Left lobe of liver (tissue), 2 donors: ENCODE results near the gene UBA6. TPM values are rescaled to one million over a fixed set of nuclear protein-coding genes. Genes with fewer than 3 reads are reported as not detected.
"Not testable (repeated sequence)": the region's sequence is repeated elsewhere in the genome, so short reads cannot be mapped to it uniquely, and the experiment has no call there.

Experiments used
- ATAC-seq: fragments of 200-7000 bp; cut with Tn5 transposase; one replicate; pipeline ENCODE4 v1.9.1; 2020; ENCODE audit warnings: mild to moderate bottlenecking, moderate library complexity
- DNase-seq: peaks from one replicate; pipeline ENCODE4 v3.0.0-alpha.2; 2020; ENCODE audit warnings: low spot score
- total RNA-seq: library from RNA; stranded (reverse); gene quantifications from one replicate; pipeline ENCODE4 v1.2.1, GENCODE V29; 2021
- donor health status: DM: no; HTN: no; CAD: no; lungs with moderate emphysema.
- donor health status: DM: no; HTN: yes; CAD: no.

Gene UBA6
- total RNA-seq, 1 donor from 2014 or later, result 19.6 TPM

DNA sequence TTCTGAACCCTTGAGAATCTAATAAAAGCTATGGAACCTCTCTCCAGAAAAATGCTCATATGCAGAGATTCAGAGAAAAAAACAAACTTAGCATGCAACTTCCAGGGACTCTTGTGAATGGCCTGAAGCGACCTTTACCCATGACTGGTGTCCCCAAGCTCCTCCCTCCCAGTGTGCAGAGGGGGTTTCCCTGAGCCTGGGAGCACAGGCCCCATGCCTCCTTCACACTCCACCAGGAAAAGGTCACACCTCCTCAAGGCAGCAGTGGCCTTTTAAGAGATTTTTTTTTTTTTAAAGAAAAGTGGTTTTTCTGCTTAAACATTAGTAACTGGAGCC, 13.3 kb upstream of the UBA6 start:
- DNase-seq, result no peak
- ATAC-seq, result no peak

DNA sequence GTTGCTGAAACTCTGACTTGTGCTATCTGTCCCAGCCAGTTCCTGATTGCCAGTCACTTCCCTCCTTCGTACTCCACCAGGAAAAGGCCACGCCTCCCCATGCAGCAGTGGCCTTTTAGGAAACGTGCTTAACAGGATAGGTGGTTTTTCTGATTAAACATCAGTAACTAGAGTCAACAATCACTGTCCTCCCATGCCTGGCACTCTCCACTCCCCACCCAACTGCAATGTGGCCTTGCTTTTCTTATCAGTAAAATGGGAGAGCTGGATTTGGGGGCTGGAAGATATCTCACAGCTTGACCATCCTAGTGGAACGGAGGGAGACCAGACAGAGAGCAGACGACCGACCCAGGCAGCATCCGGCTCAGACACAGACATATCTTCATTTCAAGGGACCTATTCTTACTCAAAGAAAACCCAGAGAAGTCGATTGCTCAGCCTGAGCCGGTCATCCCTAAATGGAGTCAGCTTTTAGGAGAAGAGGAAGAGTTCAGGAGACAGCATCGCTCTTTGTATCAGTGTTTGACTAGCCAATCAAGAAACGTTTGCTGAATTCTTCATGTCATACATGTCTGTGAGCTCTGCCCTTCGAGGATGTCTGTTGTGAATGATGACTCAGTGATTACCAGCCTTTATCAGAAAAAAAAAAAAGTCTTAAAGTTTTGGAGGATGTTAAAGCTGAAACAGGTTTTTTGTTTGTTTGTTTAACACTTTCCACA, 12.7 kb upstream of the UBA6 start:
- peak; percentile 33 for ATAC-seq
- no peak for DNase-seq

DNA sequence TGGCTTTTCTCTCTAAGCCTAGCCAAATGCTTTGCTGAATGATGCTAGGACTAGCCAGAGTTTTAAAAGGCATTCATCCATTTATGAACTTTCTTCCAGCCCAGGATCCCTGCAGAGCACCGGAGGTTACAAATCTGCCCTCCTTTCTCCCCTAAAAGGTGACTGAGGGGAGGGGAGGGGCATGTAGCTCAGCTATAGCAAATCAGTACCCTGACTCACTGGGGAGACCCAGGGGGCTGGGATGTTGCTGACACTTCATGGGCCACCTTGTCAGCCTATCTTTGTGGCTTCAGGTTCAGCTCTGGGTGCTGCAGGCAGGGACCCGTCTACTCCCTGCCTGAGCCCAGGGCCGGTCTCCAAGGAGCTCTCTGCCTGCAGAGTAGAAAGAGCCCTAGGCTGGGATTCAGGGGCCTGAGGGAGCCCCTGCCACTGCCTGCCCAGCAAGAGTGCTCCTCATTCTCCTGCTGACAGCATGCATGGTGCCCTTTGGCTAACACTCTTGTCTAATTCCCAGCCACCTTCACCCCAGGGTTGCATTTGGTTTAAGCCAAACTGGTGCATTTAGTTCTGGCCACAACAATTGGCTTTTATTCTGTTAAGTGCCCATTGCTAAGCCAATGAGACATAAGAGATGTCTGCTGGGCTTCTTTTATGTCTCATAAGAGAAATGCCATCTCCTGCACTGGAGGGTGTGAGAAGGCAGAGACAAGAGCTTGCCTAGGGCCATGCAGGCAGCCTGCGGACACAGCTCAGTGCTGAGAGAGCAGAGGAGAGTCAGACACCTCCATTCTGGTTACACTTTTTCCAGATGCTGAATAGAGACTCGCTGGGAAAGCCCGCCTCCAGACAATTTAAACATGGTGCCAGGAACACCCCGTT, 11.9 kb upstream of the UBA6 start:
- DNase-seq (no peak), ATAC-seq (no peak)

DNA sequence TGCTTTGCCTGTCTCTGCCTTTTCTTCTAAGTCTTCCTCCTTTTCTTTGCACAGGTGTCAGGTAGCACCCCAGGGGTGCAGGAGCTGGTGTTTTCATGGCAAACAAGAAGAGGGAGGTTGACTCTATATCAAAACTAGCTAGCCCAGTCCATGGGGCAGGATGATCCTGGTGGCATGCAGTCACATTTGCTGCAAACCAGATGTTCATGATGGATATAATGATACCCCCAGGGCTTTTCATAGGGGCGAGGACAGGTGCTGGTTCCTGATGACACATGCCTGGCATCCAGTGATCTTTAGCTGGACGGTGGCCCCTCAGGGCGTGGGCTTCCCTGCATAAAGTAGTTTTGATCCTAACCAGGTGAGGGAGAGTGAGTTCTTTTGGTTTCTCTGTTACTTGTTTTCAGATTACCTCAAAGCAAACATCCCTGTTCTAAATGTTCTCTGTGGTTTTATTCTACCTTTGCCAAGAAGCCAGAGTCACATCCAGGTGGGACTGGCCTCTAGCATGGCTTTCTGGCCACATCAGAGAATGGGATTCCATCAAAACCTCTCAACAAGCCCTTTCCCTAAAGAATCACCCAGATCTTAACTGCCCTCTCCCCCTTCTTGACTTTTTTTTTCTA, 11.2 kb upstream of the UBA6 start:
- DNase-seq, result no peak
- ATAC-seq, result peak; percentile 25

- DNase-seq, ATAC-seq: not testable (repeated sequence)
These were observed 5.7 kb upstream of the UBA6 start for GRCh38 chr4:67706682-67707081.

DNA sequence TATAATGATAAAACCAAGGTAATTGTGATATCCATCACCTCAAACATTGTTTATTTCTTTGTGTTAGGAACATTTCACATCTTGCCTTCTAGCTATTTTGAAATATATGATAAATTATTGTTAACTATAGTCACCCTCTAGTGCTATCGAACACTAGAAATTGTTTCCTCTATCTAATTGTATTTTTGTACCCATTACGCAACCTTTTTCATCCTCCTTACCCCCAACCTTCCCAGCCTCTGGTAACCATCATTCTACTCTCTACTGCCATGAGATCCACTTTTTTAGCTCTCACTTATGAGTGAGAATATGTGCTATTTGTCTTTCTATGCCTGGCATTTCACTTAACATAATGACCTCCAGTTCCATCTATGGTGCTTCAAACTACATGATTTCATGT, 3.9 kb upstream of the UBA6 start:
- DNase-seq (no peak), ATAC-seq (no peak)

DNA sequence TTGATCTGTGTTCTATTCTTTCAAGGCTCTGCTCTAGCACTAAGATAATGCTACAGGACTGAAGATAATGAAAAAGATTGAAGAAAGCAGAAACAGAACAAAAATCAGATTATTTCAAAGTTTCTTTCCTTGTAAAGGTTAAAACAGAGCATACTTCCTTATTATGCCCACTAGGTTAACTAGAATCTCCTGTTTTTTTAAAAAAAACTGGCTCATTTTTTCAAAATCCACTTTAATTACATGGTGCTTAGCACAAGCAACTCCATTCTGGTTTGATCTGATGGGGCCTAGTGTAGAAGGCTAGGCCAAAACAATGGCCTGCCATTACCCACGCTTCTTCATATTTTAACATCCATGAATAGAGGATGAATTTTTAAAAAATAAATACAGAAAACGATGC, 1.2 kb upstream of the UBA6 start:
- DNase-seq (no peak), ATAC-seq (no peak)

DNA sequence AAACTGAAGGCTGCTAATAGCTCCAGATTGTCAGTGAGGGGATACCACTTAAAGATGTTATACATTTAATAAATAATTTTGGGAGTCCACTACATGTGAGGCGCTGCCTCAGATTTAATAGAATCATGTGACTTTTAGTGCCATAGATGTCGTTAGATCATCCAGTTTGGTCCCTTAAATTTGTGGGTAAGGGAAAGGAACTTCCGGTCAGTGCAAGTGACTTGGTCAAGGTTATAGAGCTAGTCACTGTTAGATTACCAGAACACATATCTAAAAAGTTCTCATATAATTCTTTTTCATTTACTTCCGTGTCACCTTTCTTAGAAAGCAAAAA, 529 bp upstream of the UBA6 start:
- no peak for DNase-seq
- peak; percentile 14 for ATAC-seq

GRCh38 chr4:67700116-67700737, 728 bp downstream of the UBA6 start:
- DNase-seq, result no peak
- ATAC-seq, result peak; percentile 20

DNA sequence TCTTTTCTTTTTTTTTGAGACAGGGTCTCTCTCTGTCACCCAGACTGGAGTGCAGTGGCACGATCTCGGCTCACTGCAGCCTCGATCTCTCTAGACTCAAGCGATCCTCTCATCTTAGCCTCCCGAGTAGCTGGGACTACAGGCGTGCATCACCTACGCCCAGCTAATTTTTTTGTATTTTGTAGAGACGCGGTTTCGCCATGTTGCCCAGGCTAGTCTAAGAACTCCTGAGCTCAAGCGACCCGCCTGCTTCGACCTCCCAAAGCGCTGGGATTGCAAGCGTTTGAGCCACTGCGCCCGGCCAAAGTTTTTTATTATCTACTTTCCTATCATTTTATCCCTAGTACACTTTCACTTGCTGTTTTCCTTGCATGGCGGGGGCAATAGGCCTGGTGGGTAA, 1.4 kb downstream of the UBA6 start:
- DNase-seq (no peak), ATAC-seq (no peak)

DNA sequence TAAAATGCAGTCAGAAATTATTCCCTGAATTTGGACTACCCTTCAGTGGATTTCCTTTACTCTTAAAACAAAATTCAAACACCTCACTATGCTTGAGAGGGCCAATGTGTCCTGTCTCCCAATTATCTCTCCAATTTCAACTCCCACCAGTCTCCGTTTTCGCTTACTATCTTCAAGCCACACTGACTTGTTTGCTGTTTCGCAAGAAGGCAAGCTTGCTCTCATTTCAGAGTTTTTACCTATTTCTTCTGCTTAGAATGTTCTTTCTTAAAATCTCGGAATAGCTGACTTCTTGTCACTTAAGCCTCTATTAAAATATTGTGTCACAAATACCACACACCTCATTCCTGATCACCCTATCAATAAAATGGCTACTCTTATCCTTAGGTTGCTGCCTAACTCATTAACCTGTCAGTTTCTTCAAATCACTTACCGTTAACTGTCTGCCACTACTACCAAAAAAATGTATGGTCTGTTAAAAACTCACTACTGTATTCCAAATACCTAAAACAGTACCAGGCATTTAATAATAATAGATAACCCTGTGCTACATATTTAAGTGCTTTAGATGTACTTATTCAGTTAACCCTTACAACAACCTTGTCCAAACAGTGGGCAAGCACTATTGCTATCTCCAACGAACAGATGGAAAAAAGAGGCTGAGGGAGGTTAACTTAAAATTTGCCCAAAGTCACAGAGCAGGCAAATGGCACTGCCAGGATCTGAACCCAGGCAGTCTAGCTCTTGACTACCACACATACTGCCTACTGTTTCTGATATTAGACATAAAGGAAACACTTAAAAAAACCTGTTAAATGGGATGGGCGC, 2.9 kb downstream of the UBA6 start:
- no peak for DNase-seq
- ATAC-seq, result no peak

DNA sequence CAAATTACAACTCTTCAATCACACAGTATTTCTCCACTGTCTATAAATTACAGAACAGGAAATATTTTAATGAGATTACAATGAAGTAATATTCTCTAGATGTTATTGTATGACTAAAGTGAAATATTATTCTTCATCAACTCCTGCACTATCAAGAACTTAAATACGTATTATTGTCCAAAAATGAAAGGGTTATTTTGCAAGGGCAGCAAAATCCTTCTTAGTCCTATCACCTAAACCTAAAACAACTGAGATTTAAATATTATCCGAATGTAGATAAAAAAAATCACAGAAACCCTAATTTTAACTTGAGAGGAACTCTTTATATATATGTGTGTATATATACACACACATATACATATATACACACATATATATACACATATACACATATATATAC, 4.9 kb downstream of the UBA6 start:
- no peak for ATAC-seq
- DNase-seq, result no peak

DNA sequence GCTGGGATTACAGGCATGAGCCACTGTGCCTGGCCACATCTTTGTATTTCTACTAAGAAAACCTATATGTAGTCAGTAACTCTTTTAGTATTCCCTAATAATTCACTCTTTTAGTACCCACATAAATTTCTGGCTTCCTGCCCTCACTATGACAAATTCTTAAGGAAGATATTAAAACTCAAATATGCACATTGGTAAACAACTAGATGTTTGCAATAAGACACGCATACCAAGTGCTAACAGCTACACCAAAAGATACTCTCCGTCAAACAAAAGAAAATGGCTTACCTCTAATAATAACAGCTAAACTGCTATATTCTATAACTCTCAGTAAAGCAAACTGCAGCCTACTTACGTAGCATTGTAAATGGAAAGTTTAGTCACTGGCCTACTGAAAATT, 6.3 kb downstream of the UBA6 start:
- ATAC-seq, result no peak
- DNase-seq, result no peak

- DNase-seq (no peak), ATAC-seq (no peak)
These were observed 9.6 kb downstream of the UBA6 start for GRCh38 chr4:67691328-67691727.

- DNase-seq (no peak), ATAC-seq (no peak)
These were observed 13.3 kb downstream of the UBA6 start for GRCh38 chr4:67687636-67688035.

- ATAC-seq, result no peak
- DNase-seq, result no peak
These were observed 15.5 kb downstream of the UBA6 start for GRCh38 chr4:67685532-67685859.

- DNase-seq (no peak), ATAC-seq (no peak)
These were observed 16.0 kb downstream of the UBA6 start for GRCh38 chr4:67684839-67685531.

GRCh38 chr4:67682266-67682665, 18.7 kb downstream of the UBA6 start:
- ATAC-seq, result no peak

GRCh38 chr4:67680581-67681222, 20.3 kb downstream of the UBA6 start:
- ATAC-seq, result no peak
- DNase-seq, result no peak

More at GRCh38 chr4:67682266-67682665, 18.7 kb downstream of the UBA6 start:
- no peak for DNase-seq

GRCh38 chr4:67678612-67679011, 22.3 kb downstream of the UBA6 start:
- DNase-seq (no peak), ATAC-seq (no peak)
